HG03103 (cell line): ENCODE measurements around the gene AXL.
"Not testable (repeated sequence)": the region's sequence is repeated elsewhere in the genome, so short reads cannot be mapped to it uniquely, and the experiment has no call there.

Experiments used
- ATAC-seq: cut with Tn5 transposase; IDR thresholded peaks from one replicate; pipeline ENCODE4 v1.9.1; 2021; ENCODE audit warnings: low read depth; ENCODE audit not compliant: unreplicated experiment

Gene AXL

GRCh38 chr19:41206456-41206855 lies 12.6 kb upstream of the AXL start:
- no peak for ATAC-seq

DNA sequence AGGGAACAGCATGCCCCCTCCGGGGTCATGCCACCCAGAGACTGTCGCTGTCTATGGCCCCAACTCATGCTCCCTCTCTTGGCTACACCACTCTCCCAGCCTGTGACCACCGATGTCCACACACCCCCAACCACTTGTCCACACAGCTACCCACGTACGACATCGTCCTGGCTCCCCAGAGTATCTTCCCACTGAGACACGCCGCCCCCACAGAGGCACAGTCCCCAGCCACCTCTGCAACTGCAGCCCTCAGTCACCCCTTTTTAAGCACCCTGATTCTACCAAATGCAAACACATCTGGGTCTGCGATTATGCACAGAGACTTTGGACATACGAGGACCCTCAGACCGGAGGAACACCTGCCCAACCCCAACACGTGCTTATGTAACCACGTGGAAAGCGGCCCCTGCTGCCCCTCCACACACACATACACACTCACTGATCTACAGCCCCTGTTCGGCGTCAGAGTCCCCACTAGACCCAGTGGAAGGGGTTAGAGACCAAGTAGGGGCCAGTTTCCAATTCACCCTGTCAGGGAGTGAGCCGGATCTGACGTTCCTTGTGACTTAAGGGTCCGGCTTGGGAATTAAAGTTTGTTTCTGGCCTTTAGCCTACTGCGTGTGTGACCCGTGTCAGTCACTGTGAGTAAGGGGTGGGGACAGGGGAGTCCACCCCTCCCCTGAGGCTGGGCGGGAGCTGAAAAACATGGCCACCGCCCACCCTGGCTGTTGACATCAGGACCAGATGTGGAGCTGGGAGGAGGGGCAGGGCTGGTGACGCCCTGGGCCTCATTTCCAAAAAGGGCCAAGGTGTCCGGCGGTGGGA lies 11.9 kb upstream of the AXL start:
- ATAC-seq: no peak

DNA sequence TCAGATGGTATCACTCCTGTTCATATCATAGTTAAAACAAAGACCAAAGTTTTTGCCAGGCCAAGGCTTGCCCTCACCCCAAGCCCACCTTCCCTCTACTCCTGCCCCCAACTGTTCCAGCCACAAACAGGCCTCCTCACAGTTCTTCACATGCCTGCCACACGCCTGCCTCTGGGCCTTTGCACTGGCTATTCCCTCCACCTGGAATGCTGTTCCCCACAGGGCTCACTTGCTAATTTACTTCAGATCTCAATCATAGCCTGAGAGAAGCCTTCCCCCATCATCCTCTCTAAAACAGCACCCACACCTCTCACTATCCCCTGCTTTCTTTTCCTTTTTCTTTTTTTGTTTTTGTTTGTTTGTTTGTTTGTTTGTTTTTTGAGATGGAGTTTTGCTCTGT lies 4.9 kb upstream of the AXL start:
- ATAC-seq: no peak

- ATAC-seq: no peak
Measured at GRCh38 chr19:41217741-41218140, 1.3 kb upstream of the AXL start.

DNA sequence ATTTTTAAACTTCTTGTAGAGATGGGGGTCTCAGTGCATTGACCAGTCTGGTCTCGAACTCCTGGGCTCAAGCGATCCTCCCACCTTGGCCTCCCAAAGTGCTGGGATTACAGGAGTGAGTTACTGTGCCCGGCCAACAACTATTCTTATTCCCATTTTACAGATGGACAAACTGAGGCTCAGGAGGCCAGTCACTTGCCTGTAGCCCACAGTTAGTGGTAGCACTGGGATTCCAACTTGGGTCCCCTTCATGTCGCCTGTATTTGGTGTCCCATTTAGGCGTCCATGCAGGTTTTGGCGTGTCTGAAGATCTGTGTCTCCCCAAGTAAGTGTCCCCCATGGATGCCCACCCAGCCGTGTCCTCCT lies 791 bp upstream of the AXL start:
- ATAC-seq: no peak

- no peak for ATAC-seq
Measured at GRCh38 chr19:41219924-41220567, 1.0 kb downstream of the AXL start.

GRCh38 chr19:41220811-41221210 lies 1.8 kb downstream of the AXL start:
- ATAC-seq: no peak

DNA sequence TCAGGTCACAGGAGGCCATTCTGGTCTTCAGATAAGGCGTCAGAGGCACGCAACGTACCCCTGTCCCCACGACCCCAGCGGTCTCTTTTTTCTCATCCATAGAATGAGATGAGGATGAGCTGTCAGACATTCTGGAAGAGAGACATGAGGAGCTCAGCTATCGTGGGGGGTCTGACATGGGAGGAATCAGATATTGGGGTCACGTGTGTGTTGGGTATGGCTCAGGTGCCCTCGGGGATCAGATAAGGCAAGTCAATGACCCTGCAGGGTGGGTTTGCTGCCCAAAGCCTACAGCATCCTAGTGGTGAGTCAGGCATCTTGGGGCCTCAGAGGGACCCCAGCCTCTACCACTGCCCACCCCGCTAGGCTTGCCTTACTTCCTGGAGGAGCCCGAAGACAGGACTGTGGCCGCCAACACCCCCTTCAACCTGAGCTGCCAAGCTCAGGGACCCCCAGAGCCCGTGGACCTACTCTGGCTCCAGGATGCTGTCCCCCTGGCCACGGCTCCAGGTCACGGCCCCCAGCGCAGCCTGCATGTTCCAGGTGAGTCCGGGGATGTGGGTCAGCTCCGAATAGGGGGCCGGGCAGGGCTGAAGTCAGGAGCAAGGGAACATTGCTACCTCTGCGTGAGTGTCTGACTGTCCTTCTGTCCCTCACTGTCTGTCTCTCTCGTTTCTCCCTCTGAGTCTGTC lies 2.6 kb downstream of the AXL start:
- no peak for ATAC-seq

- no peak for ATAC-seq
Measured at GRCh38 chr19:41222240-41222639, 3.2 kb downstream of the AXL start.

- no peak for ATAC-seq
Measured at GRCh38 chr19:41223431-41224234, 4.6 kb downstream of the AXL start.

- ATAC-seq: no peak
Measured at GRCh38 chr19:41224632-41225031, 5.6 kb downstream of the AXL start.

DNA sequence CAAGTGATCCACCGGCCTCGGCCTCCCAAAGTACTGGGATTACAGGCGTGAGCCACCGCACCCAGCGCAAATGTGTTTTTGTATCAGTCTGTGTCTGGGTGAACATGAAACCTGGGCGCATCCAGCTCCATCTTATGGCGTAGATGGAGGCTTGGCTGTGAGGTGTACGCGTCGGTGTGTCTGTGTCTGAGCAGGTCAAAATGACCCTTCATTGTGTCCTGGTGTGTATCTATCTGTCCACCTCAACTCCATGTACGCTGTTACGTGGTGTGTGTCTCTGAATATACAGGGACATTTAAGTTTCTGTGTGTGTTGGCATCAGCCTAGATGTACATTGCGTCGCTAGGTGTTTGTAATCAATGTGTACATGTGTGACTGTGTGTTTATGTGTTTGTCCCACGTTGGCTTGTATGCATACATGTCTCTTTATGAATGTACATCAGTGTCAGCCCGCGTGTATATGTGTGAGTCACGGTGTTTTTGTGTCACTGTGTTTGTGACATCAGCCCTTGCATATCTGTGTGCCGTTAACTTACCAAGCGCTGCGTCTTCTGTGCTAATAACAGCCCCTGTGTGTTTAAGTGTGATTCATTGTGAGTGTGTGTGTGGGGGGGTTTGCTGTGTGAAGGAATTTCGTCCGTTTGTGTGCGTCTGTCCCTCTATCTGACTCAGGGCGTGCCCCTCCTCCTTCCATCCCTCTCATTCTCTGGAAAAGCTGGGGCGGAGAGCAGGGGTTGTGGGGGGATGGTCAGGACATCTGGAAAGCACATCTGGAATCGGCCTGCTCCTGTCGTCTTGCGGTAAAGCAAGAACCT lies 6.4 kb downstream of the AXL start:
- no peak for ATAC-seq

GRCh38 chr19:41226053-41226873 lies 7.2 kb downstream of the AXL start:
- ATAC-seq: no peak

DNA sequence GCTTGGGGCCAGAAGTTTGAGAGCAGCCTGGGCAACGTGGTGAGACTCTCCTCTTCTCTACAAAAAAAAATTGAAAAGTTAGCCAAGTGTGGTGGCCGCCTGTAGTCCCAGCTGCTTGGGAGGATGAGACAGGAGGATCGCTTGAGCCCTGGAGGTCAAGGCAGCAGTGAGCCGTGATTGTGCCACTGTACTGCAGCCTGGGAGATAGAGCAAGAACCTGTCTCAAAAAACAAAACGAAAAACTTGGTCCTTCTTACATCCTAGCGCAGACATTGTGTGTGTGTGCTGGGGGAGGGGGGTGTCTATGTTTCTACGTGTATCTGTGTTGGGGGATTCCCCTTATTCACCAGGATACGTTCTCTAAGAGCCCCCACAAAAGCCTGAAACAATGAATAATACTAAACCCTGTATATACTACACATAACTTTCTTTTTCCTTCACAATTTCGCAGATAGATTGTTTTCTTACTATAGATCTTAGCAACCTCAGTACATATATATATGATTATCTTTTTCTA lies 7.9 kb downstream of the AXL start:
- ATAC-seq: no peak

GRCh38 chr19:41228486-41228885 lies 9.5 kb downstream of the AXL start:
- no peak for ATAC-seq

DNA sequence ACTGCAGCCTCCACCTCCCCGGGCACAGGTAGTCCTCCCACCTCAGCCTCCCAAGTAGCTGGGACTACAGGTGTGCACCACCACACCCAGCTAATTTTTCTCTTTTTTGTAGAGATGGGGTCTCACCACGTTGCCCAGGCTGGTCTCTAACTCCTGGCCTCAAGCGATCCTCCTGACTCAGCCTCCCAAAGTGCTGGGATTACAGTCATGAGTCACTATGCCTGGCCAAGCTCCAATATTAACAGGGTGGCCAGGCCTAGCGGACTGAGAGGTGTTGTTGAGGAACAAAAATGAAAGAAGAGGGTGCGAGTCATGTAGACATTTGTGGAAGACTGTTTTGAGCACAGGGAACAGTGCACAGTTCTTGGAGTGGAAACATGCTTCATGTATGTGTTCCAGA lies 10.3 kb downstream of the AXL start:
- not testable (repeated sequence) for ATAC-seq

- no peak for ATAC-seq
Measured at GRCh38 chr19:41230067-41230857, 11.2 kb downstream of the AXL start.

- ATAC-seq: no peak
Measured at GRCh38 chr19:41232686-41233085, 13.7 kb downstream of the AXL start.
